ENCODE data around the gene KLHDC10. TPM values are rescaled to one million over a fixed set of nuclear protein-coding genes. Genes with fewer than 3 reads are reported as not detected.

KLHDC10 gene
- total and polyA plus RNA-seq, 8 donors = 5.8 to 22.8 (median 20.9) TPM

DNA sequence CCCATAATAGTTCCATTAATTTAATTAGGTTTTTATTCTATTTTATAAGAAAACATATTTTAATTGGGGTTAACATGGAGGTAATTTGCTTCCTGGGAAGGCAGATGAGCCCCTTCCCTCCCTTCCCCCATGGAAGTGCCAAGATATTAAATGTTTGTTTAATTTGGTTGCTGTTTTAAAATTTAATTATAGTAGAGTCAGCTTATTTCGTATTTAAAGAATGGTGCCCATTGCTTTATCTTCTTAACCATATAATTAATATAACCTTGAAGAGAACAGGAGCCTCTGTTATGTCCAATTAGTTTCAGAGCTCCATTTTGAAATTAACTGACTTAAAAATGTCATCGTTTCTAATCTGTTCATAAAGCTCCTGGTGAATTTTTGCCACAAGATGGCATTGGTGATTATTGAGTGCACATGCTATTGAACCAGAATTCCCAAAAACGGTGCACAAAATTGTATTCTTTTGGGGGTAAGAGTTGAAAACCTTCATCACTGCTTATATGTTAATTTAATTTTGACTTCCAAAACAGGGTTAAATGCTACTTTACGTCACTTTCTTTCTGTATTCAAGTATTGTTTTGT is 26.0 kb downstream of the KLHDC10 start:
- ATAC-seq (peak in 1 of 4 donors; percentile 21), FAIRE-seq (no peak), DNase-seq (no peak)
- no peaks in the 10 kb centered on the region for H3K27me3 ChIP-seq
- intact Hi-C loops (cut with DNase I) = no loop called here
- H3K4me1 ChIP-seq = no peaks in the 10 kb centered on the region
- no peaks in the 10 kb centered on the region for H3K36me3 ChIP-seq
- no peaks in the 10 kb centered on the region for H3K9me3 ChIP-seq
- TF ChIP-seq, protein P1, sequence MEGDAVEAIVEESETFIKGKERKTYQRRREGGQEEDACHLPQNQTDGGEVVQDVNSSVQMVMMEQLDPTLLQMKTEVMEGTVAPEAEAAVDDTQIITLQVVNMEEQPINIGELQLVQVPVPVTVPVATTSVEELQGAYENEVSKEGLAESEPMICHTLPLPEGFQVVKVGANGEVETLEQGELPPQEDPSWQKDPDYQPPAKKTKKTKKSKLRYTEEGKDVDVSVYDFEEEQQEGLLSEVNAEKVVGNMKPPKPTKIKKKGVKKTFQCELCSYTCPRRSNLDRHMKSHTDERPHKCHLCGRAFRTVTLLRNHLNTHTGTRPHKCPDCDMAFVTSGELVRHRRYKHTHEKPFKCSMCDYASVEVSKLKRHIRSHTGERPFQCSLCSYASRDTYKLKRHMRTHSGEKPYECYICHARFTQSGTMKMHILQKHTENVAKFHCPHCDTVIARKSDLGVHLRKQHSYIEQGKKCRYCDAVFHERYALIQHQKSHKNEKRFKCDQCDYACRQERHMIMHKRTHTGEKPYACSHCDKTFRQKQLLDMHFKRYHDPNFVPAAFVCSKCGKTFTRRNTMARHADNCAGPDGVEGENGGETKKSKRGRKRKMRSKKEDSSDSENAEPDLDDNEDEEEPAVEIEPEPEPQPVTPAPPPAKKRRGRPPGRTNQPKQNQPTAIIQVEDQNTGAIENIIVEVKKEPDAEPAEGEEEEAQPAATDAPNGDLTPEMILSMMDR (IDR thresholded peaks at IDR 0.05) = no peak
- no peak overlapping the region for H3K27ac ChIP-seq
- H3K4me3 ChIP-seq = no peak overlapping the region
- 46 to 48% methylated on average over 4 of the region's 4 CpGs for WGBS, 2 donors

DNA sequence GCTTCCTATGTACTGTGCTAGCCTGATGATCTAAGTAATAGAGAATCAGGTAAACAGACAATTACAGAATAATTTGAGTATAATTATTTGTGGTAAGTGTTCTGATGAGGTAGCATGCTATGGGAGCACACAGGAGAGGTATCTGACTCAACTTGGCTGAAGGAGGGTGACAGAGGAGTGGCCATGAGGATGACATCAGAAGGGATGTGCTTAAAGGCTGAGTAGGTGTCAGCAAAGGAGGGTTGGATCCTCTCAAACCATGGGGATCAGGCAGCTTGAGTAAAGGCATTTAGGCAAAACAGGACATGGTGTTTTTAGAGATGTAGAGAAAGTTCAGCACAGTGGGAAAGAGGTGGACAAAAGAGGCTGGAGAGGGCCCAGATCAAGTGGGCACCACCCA is 29.0 kb downstream of the KLHDC10 start:
- H3K27me3 ChIP-seq = no peaks in the 10 kb centered on the region
- H3K4me1 ChIP-seq = no peaks in the 10 kb centered on the region
- H3K4me3 ChIP-seq = no peak overlapping the region
- TF ChIP-seq, protein P1 (IDR thresholded peaks at IDR 0.05) = no peak
- FAIRE-seq (no peak), ATAC-seq (no peak), DNase-seq (no peak)
- no peaks in the 10 kb centered on the region for H3K9me3 ChIP-seq
- intact Hi-C loops (cut with DNase I) = no loop called here
- no peak overlapping the region for H3K27ac ChIP-seq
- no peaks in the 10 kb centered on the region for H3K36me3 ChIP-seq

DNA sequence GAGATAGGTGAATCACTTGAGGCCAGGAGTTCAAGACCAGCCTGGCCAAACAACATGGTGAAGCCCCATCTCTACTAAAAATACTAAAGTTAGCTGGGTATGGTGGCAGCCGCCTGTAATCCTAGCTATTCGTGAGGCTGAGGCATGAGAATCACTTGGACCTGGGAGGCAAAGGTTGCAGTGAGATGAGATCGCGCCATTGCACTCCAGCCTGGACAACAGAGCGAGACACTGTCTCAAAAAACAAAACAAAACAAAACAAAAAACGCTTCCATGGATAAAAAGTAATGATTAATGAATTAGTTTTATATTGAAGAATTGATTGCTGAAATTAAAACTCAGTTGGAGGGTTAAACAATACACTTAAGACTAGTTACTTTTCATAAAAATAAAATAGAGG is 32.3 kb downstream of the KLHDC10 start:
- Histone ChIP-seq H3K9me3 (no peaks in the 10 kb centered on the region), H3K27ac (no peak overlapping the region), H3K36me3 (no peaks in the 10 kb centered on the region), H3K4me1 (no peaks in the 10 kb centered on the region), H3K4me3 (no peak overlapping the region), H3K27me3 (no peaks in the 10 kb centered on the region)
- intact Hi-C loops (cut with DNase I) = no loop called here
- 87 to 92% methylated on average over 6 of the region's 6 CpGs for WGBS, 2 donors
- DNase-seq (no peak), ATAC-seq (no peak), FAIRE-seq (no peak)
- TF ChIP-seq, protein P1 (IDR thresholded peaks at IDR 0.05) = no peak

- TF ChIP-seq, protein P1 (IDR thresholded peaks at IDR 0.05) = no peak
- Histone ChIP-seq H3K9me3 (no peaks in the 10 kb centered on the region), H3K27ac (no peak overlapping the region), H3K36me3 (no peaks in the 10 kb centered on the region), H3K4me3 (no peak overlapping the region), H3K4me1 (peaks cover 3 to 13% (median 12%) of the 10 kb centered on the region in 3 donors), H3K27me3 (no peaks in the 10 kb centered on the region)
- intact Hi-C loops (cut with DNase I) = no loop called here
- 97 to 98% methylated on average over 30 to 31 of the region's 31 CpGs for WGBS, 2 donors
- ATAC-seq (no peak), DNase-seq (no peak), FAIRE-seq (no peak)
Observed at GRCh38 chr7:130107949-130108674, 37.8 kb downstream of the KLHDC10 start.

DNA sequence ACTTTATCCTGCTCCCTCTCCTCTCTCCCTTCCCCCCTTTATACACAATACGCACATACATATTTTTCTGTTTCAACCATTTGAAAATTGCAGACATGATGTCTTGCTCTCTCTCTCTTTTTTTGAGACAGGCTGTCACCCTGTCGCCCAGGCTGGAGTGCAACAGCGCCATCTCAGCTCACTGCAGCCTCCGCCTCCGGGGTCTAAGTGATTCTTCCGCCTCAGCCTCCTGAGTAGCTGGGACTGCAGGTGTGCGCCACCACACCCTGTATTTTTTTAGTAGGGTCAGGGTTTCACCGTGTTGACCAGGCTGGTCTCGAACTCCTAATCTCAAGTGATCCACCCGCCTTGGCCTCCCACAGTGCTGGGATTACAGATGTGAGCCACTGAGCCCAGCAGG is 38.5 kb downstream of the KLHDC10 start:
- H3K4me3 ChIP-seq = no peak overlapping the region
- peaks cover 6 to 20% (median 19%) of the 10 kb centered on the region in 3 donors for H3K4me1 ChIP-seq
- TF ChIP-seq, protein P1 (IDR thresholded peaks at IDR 0.05) = no peak
- intact Hi-C loops (cut with DNase I) = no loop called here
- DNase-seq (no peak), FAIRE-seq (no peak), ATAC-seq (no peak)
- H3K9me3 ChIP-seq = no peaks in the 10 kb centered on the region
- WGBS, 2 donors = 93 to 95% methylated on average over 10 of the region's 10 CpGs
- no peaks in the 10 kb centered on the region for H3K27me3 ChIP-seq
- no peak overlapping the region for H3K27ac ChIP-seq
- no peaks in the 10 kb centered on the region for H3K36me3 ChIP-seq
